NCI-H1694 (cell line): Measurements from ENCODE around the gene GABRR3.

Experiments used
- DNase-seq: peaks from one replicate; lab custom pipeline; 2025; lab: John Stamatoyannopoulos, UW

Gene GABRR3

GRCh38 chr3:97988784-97989568 lies 46.1 kb downstream of the GABRR3 start:
- no peak for DNase-seq

DNA sequence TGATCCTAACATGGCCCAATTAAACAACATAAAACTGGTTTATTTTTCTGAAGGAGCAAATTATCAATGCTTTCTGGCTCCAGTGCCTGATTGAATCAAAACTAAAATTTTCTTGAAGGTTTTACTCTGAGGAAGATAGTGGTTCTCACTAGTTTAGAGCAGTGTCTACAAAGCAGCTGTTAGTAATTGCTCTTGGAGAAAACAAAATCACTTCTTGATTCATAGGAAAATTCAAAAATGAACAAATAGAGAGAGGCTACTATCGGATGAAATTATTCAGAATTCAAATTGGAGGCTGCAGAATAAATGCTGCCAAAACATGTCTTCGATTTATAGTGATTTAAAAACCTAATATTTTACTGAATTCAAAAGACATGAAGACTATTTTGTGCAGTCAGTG lies 47.8 kb downstream of the GABRR3 start:
- DNase-seq: no peak

GRCh38 chr3:97983933-97984491 lies 51.1 kb downstream of the GABRR3 start:
- DNase-seq: no peak

GRCh38 chr3:97981886-97982285 lies 53.2 kb downstream of the GABRR3 start:
- DNase-seq: no peak

DNA sequence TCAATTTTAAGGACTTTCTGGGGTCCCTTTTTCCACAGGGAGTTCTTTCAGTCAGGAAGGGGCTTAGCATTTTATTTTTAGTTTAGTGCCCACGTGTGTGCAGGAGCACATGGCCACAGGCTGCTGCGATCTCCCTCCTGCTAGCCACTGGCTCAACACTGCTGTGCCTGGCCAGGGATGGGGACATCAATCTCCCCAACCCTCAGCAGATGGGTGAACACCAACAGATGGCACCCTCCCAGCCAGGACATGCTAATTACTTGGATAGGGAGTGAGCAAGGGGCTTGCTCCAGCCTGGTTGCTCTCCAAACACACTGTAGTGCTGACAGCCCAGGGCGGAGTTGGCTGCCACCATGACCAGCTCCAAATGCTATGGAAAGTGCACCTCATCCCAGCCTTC lies 55.5 kb downstream of the GABRR3 start:
- peak; percentile 25 for DNase-seq

GRCh38 chr3:97975466-97975865 lies 59.6 kb downstream of the GABRR3 start:
- DNase-seq: no peak

DNA sequence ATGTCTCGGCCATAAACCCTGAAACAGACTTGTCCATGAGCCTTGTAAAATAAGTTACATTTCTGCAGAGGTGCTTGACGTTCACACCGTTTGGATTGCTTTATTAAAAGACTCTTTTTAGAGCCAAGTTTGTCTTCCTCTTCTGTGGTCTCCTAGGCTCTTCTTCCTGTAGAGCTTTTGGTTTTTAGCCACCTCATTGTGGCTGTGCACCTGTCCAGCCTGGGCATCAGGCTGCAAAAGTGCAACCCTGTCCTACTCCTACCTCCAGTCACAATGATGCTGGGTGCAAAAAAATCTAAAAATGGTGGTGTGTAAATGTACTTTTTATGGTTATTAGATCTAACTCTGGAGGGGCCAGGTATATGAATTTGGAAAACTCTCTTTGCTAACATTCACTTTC lies 60.1 kb downstream of the GABRR3 start:
- DNase-seq: no peak

DNA sequence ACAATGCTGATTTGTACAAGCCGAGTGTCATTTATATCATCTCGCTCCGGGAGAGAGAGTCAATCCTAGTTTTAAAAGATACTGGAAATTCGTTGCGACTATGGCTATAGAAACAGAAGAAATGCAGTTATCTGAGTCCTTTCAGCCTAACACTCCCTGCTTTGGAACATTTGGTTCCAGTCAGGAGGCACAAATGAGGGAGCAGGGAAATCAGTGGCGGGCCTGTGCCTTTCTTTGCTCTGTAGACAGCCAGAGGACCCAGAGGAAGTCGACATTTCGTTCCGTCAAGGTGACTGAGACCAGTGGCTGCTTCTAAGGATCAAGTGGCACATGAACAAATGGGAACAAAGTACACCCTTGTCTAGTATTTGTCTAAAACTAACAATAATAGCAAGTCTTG lies 62.1 kb downstream of the GABRR3 start:
- DNase-seq: no peak

DNA sequence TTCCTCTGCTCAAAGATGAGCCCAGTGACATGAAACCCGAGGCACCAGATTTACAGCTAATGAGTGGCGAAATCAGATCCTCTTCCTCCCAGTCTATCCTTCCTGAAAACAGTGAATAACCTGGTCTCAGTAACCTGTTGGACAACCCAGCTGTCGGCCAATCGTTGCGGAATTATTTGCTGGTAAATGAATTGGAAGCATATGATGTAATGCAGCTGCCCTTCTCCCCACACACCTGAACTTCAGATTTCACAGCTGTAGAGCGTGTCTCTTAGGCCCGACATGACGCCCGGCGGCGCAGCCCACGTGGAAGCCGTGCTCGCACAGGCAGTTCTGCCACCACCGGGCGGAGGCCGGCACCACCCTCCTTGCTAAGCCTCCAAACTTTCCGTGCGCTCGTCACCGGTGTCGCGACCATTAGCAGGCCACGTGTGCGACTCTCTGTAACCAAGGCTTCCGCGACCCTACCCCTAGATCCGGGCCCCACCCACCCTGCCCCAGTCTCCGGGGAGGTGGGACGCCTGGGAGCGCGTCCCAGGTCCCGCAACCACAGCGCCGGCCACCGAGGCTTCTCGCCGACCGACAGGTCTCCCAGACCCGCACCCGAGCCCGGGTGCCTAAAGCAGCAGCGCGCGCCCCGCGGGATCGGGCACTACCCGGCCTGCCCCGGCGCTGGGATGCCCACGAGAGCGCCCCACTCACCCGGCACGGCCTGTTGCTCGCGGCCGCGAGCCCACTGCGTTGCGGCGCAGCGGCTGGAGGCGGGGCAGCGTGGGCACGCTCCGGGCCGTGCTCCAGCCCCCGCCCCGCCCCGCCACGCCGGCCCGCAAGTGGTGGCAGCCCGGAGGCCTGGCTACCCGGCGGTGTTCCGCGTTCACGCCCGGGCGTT lies 63.2 kb downstream of the GABRR3 start, which contains the start of gene RIOX2:
RIOX2 (minus strand) TSS at position 753 of the 889 bp plus-strand sequence. CDS start 4,838 bp downstream, outside the sequence.
- peak; percentile 42 for DNase-seq

DNA sequence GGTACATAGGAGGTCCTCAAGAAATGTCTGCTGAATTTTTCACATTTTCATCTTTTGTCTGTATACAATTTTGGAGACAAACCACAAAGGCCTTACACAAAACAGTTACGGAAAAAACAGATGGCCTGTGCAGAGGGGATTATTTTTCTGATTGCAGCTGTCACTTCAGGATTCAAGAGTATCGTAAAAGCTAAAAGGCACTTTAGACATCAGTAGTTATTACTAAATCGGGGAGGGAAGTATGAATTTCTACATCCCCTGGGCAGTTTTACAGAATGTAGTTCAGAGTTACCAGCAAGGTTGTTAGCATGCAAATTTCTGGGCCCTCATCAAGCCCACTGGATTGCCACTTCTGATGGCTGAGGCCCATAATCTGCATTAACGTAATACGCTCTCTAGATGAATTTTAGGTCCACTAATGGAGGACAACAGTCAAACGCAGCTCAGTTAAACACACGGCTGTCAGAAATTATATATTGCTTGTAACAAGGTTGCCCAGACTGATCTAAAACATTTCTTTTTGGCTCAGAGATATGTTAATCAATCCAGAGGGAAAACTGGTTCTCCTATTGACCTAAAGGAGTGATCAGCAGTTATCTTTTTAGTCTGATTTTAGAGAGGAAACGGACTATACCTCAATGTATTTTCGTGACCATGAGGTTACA lies 64.0 kb downstream of the GABRR3 start:
- DNase-seq: no peak

DNA sequence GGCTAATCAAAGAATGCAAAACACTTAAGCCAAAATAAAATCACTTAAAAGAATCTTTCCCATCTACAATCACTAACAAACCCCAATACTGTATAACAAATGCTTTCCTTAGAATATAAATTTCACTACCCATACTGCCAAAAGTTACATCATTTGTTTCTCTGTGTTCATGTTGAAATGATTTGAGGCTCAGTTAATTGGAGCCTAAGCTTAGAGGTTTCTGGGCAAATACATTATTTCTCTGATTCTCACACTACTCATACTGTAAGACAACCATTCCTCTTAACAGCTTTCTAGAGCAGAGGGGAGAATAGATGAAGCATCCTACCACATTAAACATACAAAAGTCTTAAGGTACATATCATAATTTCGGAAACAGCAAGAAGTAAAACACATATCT lies 65.0 kb downstream of the GABRR3 start:
- DNase-seq: no peak

DNA sequence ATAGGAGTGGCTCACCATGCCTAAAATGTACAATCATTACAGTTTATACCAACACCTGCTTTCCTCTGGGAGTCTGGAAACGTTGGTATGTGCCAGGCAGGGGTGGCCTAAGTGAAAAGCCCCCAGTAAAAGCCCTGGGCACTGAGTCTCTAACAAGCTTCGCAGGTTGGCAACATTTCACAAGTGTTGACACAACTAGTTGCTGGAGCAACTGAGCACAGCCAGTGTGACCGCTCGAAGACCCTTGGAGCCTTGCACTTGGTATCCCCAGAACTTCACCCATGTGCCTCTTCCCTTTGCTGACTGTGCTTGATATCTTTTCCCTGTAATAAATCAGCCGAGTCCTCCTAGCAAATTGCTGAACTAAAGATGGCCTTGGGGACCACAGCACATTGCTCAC lies 65.6 kb downstream of the GABRR3 start:
- no peak for DNase-seq

DNA sequence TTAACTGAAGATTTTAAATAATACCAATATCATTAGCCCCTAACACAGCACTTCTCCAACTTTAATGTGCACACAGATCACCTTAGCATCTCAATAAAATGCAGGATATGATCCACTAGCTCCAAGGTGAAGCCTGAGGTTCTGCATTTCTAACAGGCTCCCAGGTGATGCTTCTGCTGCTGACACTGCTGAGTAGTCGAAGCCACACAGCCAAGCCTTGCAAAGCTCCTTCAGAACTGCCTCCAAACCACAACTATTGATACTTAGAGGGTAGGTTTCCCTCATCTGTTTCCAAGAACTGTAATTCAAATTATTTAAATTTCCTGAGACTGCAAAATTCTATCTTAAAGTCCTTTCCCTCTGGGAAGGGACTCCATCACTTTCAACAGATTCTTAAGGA lies 66.7 kb downstream of the GABRR3 start:
- DNase-seq: no peak

GRCh38 chr3:97967966-97968365 lies 67.1 kb downstream of the GABRR3 start:
- DNase-seq: no peak

GRCh38 chr3:97960993-97961766 lies 73.9 kb downstream of the GABRR3 start:
- no peak for DNase-seq

DNA sequence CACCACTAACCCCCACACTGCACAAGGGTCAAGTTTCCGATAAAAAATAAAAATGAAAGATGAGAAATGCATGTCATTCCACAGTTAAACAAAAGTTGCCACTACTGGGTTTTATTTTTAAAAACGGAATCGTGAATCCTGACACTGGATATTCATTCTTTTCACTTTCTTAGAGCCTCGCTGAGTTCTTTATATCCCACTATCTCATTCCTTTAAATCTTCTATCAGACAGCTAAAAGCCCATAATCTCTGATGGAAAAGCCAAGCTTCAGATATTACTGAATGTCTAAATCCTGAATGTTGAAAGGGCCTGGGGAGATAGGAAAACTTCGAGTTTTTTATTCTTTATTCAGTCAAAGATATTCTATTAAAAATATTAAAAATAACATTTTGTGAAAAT lies 74.6 kb downstream of the GABRR3 start:
- no peak for DNase-seq

- DNase-seq: no peak
Measured at GRCh38 chr3:97959872-97960271, 75.2 kb downstream of the GABRR3 start.

DNA sequence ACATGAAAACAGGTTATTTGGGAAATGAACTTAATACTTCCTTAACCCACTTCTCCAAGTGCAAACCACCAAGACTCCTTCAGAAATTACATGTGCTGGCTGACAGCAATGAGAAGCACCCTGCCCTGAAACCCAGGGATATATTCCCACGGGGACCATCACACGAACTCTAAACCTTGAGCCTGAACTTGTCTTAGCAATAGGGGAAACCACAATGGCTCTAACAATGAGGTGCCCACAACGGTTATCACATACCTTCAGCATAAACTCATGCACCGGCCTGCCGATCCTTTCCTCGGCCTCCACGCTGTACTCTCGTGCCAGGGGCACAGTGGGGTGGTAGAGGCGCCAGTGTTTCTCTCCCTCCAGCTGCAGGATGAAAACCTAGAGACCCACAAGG lies 76.3 kb downstream of the GABRR3 start:
- DNase-seq: no peak

DNA sequence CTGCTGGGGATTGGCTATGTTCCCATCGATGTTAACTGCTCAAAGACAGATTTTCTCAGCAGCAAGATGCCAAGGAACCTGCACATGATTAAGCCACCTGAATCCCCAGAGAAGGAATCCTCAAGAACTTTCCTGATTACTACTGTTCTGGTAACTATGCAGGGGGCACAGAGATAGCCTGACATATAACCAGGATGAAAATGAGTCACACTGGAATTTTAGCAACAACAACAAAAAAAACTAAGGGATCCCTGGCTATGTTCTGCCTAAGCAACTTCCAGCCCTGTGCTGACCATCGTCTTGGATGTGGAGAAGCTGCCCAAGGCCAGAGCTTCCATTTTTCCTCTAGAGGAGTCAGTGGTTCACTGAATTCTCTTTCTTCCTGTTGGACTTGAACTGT lies 76.7 kb downstream of the GABRR3 start:
- DNase-seq: no peak

DNA sequence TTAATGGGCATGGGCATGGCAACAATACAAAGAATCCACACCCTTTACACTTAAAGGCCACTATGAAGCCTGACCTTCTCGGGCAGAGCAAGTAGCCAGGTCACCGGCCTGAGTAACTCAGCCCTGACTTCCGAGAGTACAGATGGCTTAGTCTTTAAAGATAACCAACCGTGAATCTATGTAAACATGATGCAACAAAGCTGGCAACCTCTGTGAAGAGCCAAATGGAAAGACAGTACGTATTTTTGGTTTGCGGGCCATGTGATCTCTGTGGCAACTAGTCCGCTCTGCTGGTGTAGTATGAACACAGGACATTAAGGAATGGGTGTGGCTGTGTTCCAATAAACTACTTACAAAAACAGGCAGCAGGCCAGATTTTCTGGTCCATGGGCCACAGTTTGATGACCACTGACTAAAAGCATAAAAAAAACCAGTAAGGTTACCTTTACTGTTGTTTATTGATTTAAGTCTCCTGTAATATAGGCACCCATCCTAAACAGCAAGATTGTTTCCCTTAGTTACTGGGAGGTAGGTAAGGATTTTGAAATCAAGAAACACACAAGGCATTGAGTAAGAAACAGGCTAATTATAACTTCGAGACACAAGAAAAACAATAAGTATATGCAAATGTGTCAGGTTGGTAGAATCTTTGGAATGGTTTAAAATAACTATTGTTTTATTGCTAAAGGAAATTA lies 77.4 kb downstream of the GABRR3 start:
- DNase-seq: peak; percentile 51

DNA sequence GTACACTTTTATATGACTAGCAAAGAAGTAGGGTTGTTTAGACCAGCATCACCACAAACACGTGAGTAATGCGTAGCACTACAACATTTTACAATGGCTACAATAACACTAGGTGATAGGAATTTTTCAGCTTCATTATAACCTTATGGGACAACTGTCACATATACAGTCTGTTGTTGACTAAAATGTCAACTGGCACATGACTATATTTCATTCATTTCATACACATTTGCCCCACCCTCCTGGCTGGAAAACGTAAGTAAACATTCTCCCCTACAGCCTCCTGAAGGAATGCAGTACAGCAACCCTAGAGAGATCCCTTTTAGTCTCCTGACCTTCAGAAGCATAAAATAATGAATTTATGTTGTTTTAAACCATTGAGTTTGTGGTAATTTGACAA lies 79.1 kb downstream of the GABRR3 start:
- DNase-seq: no peak
